ENCODE measurements around the gene LRRC52.

Gene LRRC52

GRCh38 chr1:165543532-165544438 lies at the start of gene LRRC52:
TSS of gene LRRC52 (plus strand) at chr1:165544000. CDS start at chr1:165544297, 297 bp downstream.
- H3K27ac Mint-ChIP-seq: no peak within 1 kb of the TSS
- peak; percentile 43 for ATAC-seq
- H3K36me3 Mint-ChIP-seq (ENCODE audit: low read depth): no peaks in the 10 kb centered on the region
- no peaks in the 10 kb centered on the region for H3K9me3 Mint-ChIP-seq
- peaks cover 44% of the 10 kb centered on the region for H3K27me3 Mint-ChIP-seq
- no peak within 1 kb of the TSS for H3K4me3 Mint-ChIP-seq
- H3K4me1 Mint-ChIP-seq: peaks cover 4% of the 10 kb centered on the region
- no peak for DNase-seq

- no peak overlapping the region for H3K27ac Mint-ChIP-seq
- no peak for ATAC-seq
- no peaks in the 10 kb centered on the region for H3K36me3 Mint-ChIP-seq (ENCODE audit: low read depth)
Observed at GRCh38 chr1:165494949-165495857, 48.6 kb upstream of the LRRC52 start.

GRCh38 chr1:165495858-165496205 lies 48.0 kb upstream of the LRRC52 start:
- H3K27me3 Mint-ChIP-seq: peaks cover 9% of the 10 kb centered on the region
- DNase-seq: no peak
- no peaks in the 10 kb centered on the region for H3K4me1 Mint-ChIP-seq
- H3K9me3 Mint-ChIP-seq: no peaks in the 10 kb centered on the region
- H3K4me3 Mint-ChIP-seq: no peak overlapping the region
- no peaks in the 10 kb centered on the region for H3K36me3 Mint-ChIP-seq (ENCODE audit: low read depth)
- no peak for ATAC-seq
- no peak overlapping the region for H3K27ac Mint-ChIP-seq

More at GRCh38 chr1:165494949-165495857, 48.6 kb upstream of the LRRC52 start:
- DNase-seq: no peak
- no peaks in the 10 kb centered on the region for H3K4me1 Mint-ChIP-seq
- no peak overlapping the region for H3K4me3 Mint-ChIP-seq
- no peaks in the 10 kb centered on the region for H3K9me3 Mint-ChIP-seq
- peaks cover 11% of the 10 kb centered on the region for H3K27me3 Mint-ChIP-seq

GRCh38 chr1:165496501-165496900 lies 47.3 kb upstream of the LRRC52 start:
- no peak for DNase-seq
- H3K4me1 Mint-ChIP-seq: no peaks in the 10 kb centered on the region

GRCh38 chr1:165497069-165498013 lies 46.5 kb upstream of the LRRC52 start:
- Mint-ChIP-seq H3K4me3 (no peak overlapping the region), H3K36me3 (ENCODE audit: low read depth) (no peaks in the 10 kb centered on the region), H3K4me1 (no peaks in the 10 kb centered on the region), H3K27me3 (peaks cover 11% of the 10 kb centered on the region), H3K27ac (no peak overlapping the region), H3K9me3 (no peaks in the 10 kb centered on the region)
- ATAC-seq (no peak), DNase-seq (no peak)

More at GRCh38 chr1:165496501-165496900, 47.3 kb upstream of the LRRC52 start:
- Mint-ChIP-seq H3K4me3 (no peak overlapping the region), H3K9me3 (no peaks in the 10 kb centered on the region), H3K27me3 (peaks cover 7% of the 10 kb centered on the region), H3K27ac (no peak overlapping the region), H3K36me3 (ENCODE audit: low read depth) (no peaks in the 10 kb centered on the region)
- no peak for ATAC-seq

- DNase-seq: no peak
- no peak for ATAC-seq
- H3K9me3 Mint-ChIP-seq: no peaks in the 10 kb centered on the region
- no peak overlapping the region for H3K27ac Mint-ChIP-seq
- peaks cover 15% of the 10 kb centered on the region for H3K27me3 Mint-ChIP-seq
- H3K36me3 Mint-ChIP-seq (ENCODE audit: low read depth): no peaks in the 10 kb centered on the region
- no peaks in the 10 kb centered on the region for H3K4me1 Mint-ChIP-seq
- no peak overlapping the region for H3K4me3 Mint-ChIP-seq
Observed at GRCh38 chr1:165501330-165501969, 42.4 kb upstream of the LRRC52 start.

- H3K27me3 Mint-ChIP-seq: peaks cover 15% of the 10 kb centered on the region
- H3K4me1 Mint-ChIP-seq: no peaks in the 10 kb centered on the region
- no peaks in the 10 kb centered on the region for H3K36me3 Mint-ChIP-seq (ENCODE audit: low read depth)
- ATAC-seq (no peak), DNase-seq (no peak)
- no peak overlapping the region for H3K4me3 Mint-ChIP-seq
- H3K27ac Mint-ChIP-seq: no peak overlapping the region
- H3K9me3 Mint-ChIP-seq: no peaks in the 10 kb centered on the region
Observed at GRCh38 chr1:165501970-165502348, 41.8 kb upstream of the LRRC52 start.

- H3K4me3 Mint-ChIP-seq: no peak overlapping the region
- DNase-seq: no peak
Observed at GRCh38 chr1:165507570-165507969, 36.2 kb upstream of the LRRC52 start.

GRCh38 chr1:165508291-165508690 lies 35.5 kb upstream of the LRRC52 start:
- no peaks in the 10 kb centered on the region for H3K36me3 Mint-ChIP-seq (ENCODE audit: low read depth)
- no peaks in the 10 kb centered on the region for H3K4me1 Mint-ChIP-seq
- H3K27me3 Mint-ChIP-seq: peaks cover 7% of the 10 kb centered on the region
- H3K27ac Mint-ChIP-seq: no peak overlapping the region
- no peaks in the 10 kb centered on the region for H3K9me3 Mint-ChIP-seq
- DNase-seq: no peak
- H3K4me3 Mint-ChIP-seq: no peak overlapping the region
- no peak for ATAC-seq

More at GRCh38 chr1:165507570-165507969, 36.2 kb upstream of the LRRC52 start:
- no peak overlapping the region for H3K27ac Mint-ChIP-seq
- H3K9me3 Mint-ChIP-seq: no peaks in the 10 kb centered on the region
- H3K4me1 Mint-ChIP-seq: no peaks in the 10 kb centered on the region
- no peaks in the 10 kb centered on the region for H3K36me3 Mint-ChIP-seq (ENCODE audit: low read depth)
- H3K27me3 Mint-ChIP-seq: peaks cover 10% of the 10 kb centered on the region
- ATAC-seq: no peak

- DNase-seq (no peak), ATAC-seq (no peak)
- Mint-ChIP-seq H3K36me3 (ENCODE audit: low read depth) (no peaks in the 10 kb centered on the region), H3K4me1 (no peaks in the 10 kb centered on the region), H3K9me3 (no peaks in the 10 kb centered on the region), H3K27me3 (peaks cover 15% of the 10 kb centered on the region), H3K27ac (no peak overlapping the region), H3K4me3 (no peak overlapping the region)
Observed at GRCh38 chr1:165512816-165513215, 31.0 kb upstream of the LRRC52 start.

- Mint-ChIP-seq H3K36me3 (ENCODE audit: low read depth) (no peaks in the 10 kb centered on the region), H3K9me3 (peaks cover 11% of the 10 kb centered on the region), H3K27ac (no peak overlapping the region), H3K27me3 (peaks cover 26% of the 10 kb centered on the region), H3K4me1 (no peaks in the 10 kb centered on the region), H3K4me3 (no peak overlapping the region)
- ATAC-seq (no peak), DNase-seq (no peak)
Observed at GRCh38 chr1:165516469-165516868, 27.3 kb upstream of the LRRC52 start.

- Mint-ChIP-seq H3K4me1 (no peaks in the 10 kb centered on the region), H3K27ac (no peak overlapping the region), H3K27me3 (peaks cover 34% of the 10 kb centered on the region), H3K36me3 (ENCODE audit: low read depth) (no peaks in the 10 kb centered on the region), H3K4me3 (no peak overlapping the region), H3K9me3 (peaks cover 21% of the 10 kb centered on the region)
- ATAC-seq (no peak), DNase-seq (no peak)
Observed at GRCh38 chr1:165520646-165521045, 23.2 kb upstream of the LRRC52 start.

GRCh38 chr1:165524639-165525285 lies 19.0 kb upstream of the LRRC52 start:
- no peak for ATAC-seq
- Mint-ChIP-seq H3K27ac (no peak overlapping the region), H3K9me3 (peaks cover 15% of the 10 kb centered on the region), H3K4me3 (no peak overlapping the region), H3K4me1 (no peaks in the 10 kb centered on the region), H3K36me3 (ENCODE audit: low read depth) (no peaks in the 10 kb centered on the region), H3K27me3 (peaks cover 42% of the 10 kb centered on the region)
- DNase-seq: no peak

Data from activated naive CD8-positive, alpha-beta T cell treated with anti-CD3 and anti-CD28 coated beads, Interleukin-2, amount 50 U/mL, for 24 hours (primary cell).